H1 (cell line): Measurements from ENCODE around the gene YARS1. TPM values are rescaled to one million over a fixed set of nuclear protein-coding genes. Genes with fewer than 3 reads are reported as not detected.

ENCODE experiments used
- CTCF ChIA-PET: fragments of 300-600 bp; sonication (Branson Sonifier 250); formaldehyde crosslinking; loops from one replicate; lab custom pipeline; 2021; ENCODE audit not compliant: partially characterized antibody; lab: Charles Lee
- POLR2A ChIA-PET: fragments of 300-600 bp; sonication (Branson Sonifier 250); formaldehyde crosslinking; loops from one replicate; lab custom pipeline; 2021; ENCODE audit warnings: inconsistent platforms; ENCODE audit not compliant: partially characterized antibody; lab: Charles Lee
- DNase-seq, 2 experiments: peaks; one replicate each; pipeline versions ENCODE4 v3.0.0 to v3.0.0-alpha.2; 2010 to 2022; ENCODE audit warnings: low spot score in 2 of 2, low read depth in 1 of 2, mixed read lengths in 1 of 2
- FAIRE-seq: peaks from 2 replicates; lab custom pipeline; 2011; peaks lifted over from hg19 to GRCh38; lab: Jason Lieb, UNC
- H2AFZ ChIP-seq: 2 replicates; pipeline ENCODE4 v1.8.1; 2012; ENCODE audit warnings: low read length, inconsistent platforms
- H2AK5ac ChIP-seq: 2 replicates; pipeline ENCODE4 v1.6.1; 2013; ENCODE audit warnings: low read depth, low read length
- H2BK120ac ChIP-seq: replicated peaks from 2 replicates; pipeline ENCODE3; 2013; ENCODE audit warnings: low read depth, low read length, inconsistent platforms
- H2BK12ac ChIP-seq: 2 replicates; pipeline ENCODE4 v1.6.1; 2013; ENCODE audit warnings: low read depth, low read length
- H2BK15ac ChIP-seq: 2 replicates; pipeline ENCODE4 v1.6.1; 2013; ENCODE audit warnings: low read length
- H2BK20ac ChIP-seq: 2 replicates; pipeline ENCODE4 v1.6.1; 2013; ENCODE audit warnings: low read length
- H2BK5ac ChIP-seq: 2 replicates; pipeline ENCODE4 v1.6.1; 2013; ENCODE audit warnings: low read depth, low read length
- H3K14ac ChIP-seq: 2 replicates; pipeline ENCODE4 v1.6.1; 2013; ENCODE audit warnings: inconsistent platforms; ENCODE audit not compliant: insufficient read length
- H3K18ac ChIP-seq: 2 replicates; pipeline ENCODE4 v1.6.1; 2013; ENCODE audit warnings: low read length; ENCODE audit errors: extremely low read depth
- H3K23ac ChIP-seq: 2 replicates; pipeline ENCODE4 v1.6.1; 2013; ENCODE audit warnings: inconsistent platforms; ENCODE audit not compliant: insufficient read length
- H3K23me2 ChIP-seq: 2 replicates; pipeline ENCODE4 v1.6.1; 2013; ENCODE audit warnings: low read depth, low read length
- H3K27ac ChIP-seq: 2 replicates; pipeline ENCODE4 v1.6.1; 2011; ENCODE audit warnings: low read depth, low read length, inconsistent platforms
- H3K27me3 ChIP-seq, 4 experiments: replicated peaks in 1 of 4; 1 replicate in 1 of 4; 2 replicates in 3 of 4; pipeline versions ENCODE4 v1.6.1 to v1.8.1; 2011 to 2013; ENCODE audit warnings: low read length in 3 of 4, mild to moderate bottlenecking in 3 of 4, inconsistent platforms in 2 of 4, mixed read lengths in 2 of 4, moderate library complexity in 1 of 4; ENCODE audit not compliant: control insufficient read depth in 3 of 4, insufficient read depth in 3 of 4; ENCODE audit errors: extremely low read depth in 1 of 4
- H3K36me3 ChIP-seq, 4 experiments: 2 replicates each; pipeline versions ENCODE4 v1.6.1 to v1.8.1; 2011 to 2013; ENCODE audit warnings: mild to moderate bottlenecking in 4 of 4, low read length in 3 of 4, moderate library complexity in 2 of 4, control low read depth in 1 of 4, inconsistent platforms in 1 of 4; ENCODE audit not compliant: insufficient read depth in 4 of 4, control insufficient read depth in 2 of 4
- H3K4ac ChIP-seq: replicated peaks from 2 replicates; pipeline ENCODE3; 2013; ENCODE audit warnings: low read length, low read depth, mixed read lengths, inconsistent platforms; ENCODE audit not compliant: insufficient read length
- H3K4me1 ChIP-seq, 4 experiments: replicated peaks in 1 of 4; 1 replicate in 1 of 4; 2 replicates in 3 of 4; pipeline versions ENCODE4 v1.6.1 to v1.8.1; 2011 to 2013; ENCODE audit warnings: low read length in 3 of 4, inconsistent platforms in 2 of 4, mixed read lengths in 1 of 4; ENCODE audit not compliant: insufficient read depth in 4 of 4, control insufficient read depth in 3 of 4
- H3K4me2 ChIP-seq, 2 experiments: 2 replicates each; pipeline versions ENCODE4 v1.6.1 to v1.8.1; 2011 to 2013; ENCODE audit warnings: low read depth in 2 of 2, low read length in 2 of 2, control low read depth in 1 of 2, inconsistent platforms in 1 of 2, mild to moderate bottlenecking in 1 of 2; ENCODE audit not compliant: insufficient read depth in 1 of 2
- H3K4me3 ChIP-seq, 4 experiments: fragments of 200-600, 300-600 bp in 1 of 4; sonication (generic), shearing (Covaris generic), sonication (Bioruptor Twin) in 1 of 4; 2 replicates each; pipeline versions ENCODE4 v1.5.1 to v1.8.1; 2011 to 2016; ENCODE audit warnings: low read length in 4 of 4, low read depth in 3 of 4, control low read depth in 2 of 4, inconsistent platforms in 2 of 4, mild to moderate bottlenecking in 2 of 4, mixed read lengths in 1 of 4, moderate library complexity in 1 of 4; ENCODE audit not compliant: insufficient read depth in 2 of 4; ENCODE audit errors: extremely low read depth in 1 of 4
- H3K56ac ChIP-seq: replicated peaks from 2 replicates; pipeline ENCODE3; 2013; ENCODE audit warnings: low read depth, mild to moderate bottlenecking, mixed read lengths, low read length, inconsistent platforms; ENCODE audit not compliant: insufficient read length
- H3K79me1 ChIP-seq: 2 replicates; pipeline ENCODE4 v1.6.1; 2013; ENCODE audit warnings: low read depth, low read length, control low read depth
- H3K79me2 ChIP-seq, 2 experiments: 2 replicates each; pipeline versions ENCODE4 v1.6.1 to v1.8.1; 2012 to 2013; ENCODE audit warnings: low read length in 2 of 2, mild to moderate bottlenecking in 2 of 2, inconsistent platforms in 1 of 2; ENCODE audit not compliant: insufficient read depth in 2 of 2, control insufficient read depth in 1 of 2
- H3K9ac ChIP-seq, 4 experiments: replicated peaks in 1 of 4; 1 replicate in 1 of 4; 2 replicates in 3 of 4; pipeline versions ENCODE4 v1.6.1 to v1.8.1; 2011 to 2013; ENCODE audit warnings: low read depth in 3 of 4, low read length in 3 of 4, control low read depth in 2 of 4, mild to moderate bottlenecking in 2 of 4, moderate library complexity in 2 of 4, inconsistent platforms in 1 of 4; ENCODE audit errors: extremely low read depth in 1 of 4
- H3K9me3 ChIP-seq, 2 experiments: 2 replicates each; pipeline versions ENCODE4 v1.6.1 to v1.8.1; 2012 to 2013; ENCODE audit warnings: mild to moderate bottlenecking in 2 of 2, moderate library complexity in 2 of 2, control low read depth in 1 of 2, inconsistent platforms in 1 of 2, low read depth in 1 of 2, low read length in 1 of 2, mixed read lengths in 1 of 2; ENCODE audit not compliant: insufficient read depth in 2 of 2
- H4K20me1 ChIP-seq, 2 experiments: replicated peaks in 1 of 2; 2 replicates each; pipeline versions ENCODE3 to v1.8.1; 2011 to 2013; ENCODE audit warnings: inconsistent platforms in 2 of 2, low read length in 2 of 2, mild to moderate bottlenecking in 1 of 2; ENCODE audit not compliant: insufficient read depth in 2 of 2, control insufficient read depth in 1 of 2
- H4K5ac ChIP-seq: 2 replicates; pipeline ENCODE4 v1.6.1; 2013; ENCODE audit warnings: low read length, low read depth, mixed read lengths, inconsistent platforms; ENCODE audit not compliant: insufficient read length
- H4K8ac ChIP-seq: 2 replicates; pipeline ENCODE4 v1.8.0; 2013; ENCODE audit warnings: mild to moderate bottlenecking, moderate library complexity, low read length, inconsistent platforms; ENCODE audit not compliant: insufficient read depth; ENCODE audit errors: extremely low read depth
- H4K91ac ChIP-seq: replicated peaks from 2 replicates; pipeline ENCODE3; 2013; ENCODE audit warnings: low read length, mixed read lengths, inconsistent platforms; ENCODE audit not compliant: insufficient read length
- KDM1A ChIP-seq: fragments of 200-600, 300-600 bp; sonication (generic); IDR thresholded peaks from 2 replicates; pipeline ENCODE4 v1.7.1; 2016; ENCODE audit warnings: mild to moderate bottlenecking, low read length, borderline replicate concordance
- RBBP5 ChIP-seq: IDR thresholded peaks from 2 replicates; pipeline ENCODE4 v1.7.1; 2012; ENCODE audit warnings: low read depth, mild to moderate bottlenecking, inconsistent platforms, low read length, moderate library complexity, borderline replicate concordance
- RXRA ChIP-seq: IDR thresholded peaks from 2 replicates; pipeline ENCODE4 v1.6.1; 2011; ENCODE audit warnings: low read depth, mild to moderate bottlenecking, low read length, moderate library complexity; ENCODE audit not compliant: insufficient read depth
- SIRT6 ChIP-seq: IDR thresholded peaks from one replicate; pipeline ENCODE4 v1.7.1; 2012; ENCODE audit warnings: low read length, inconsistent platforms
- SP2 ChIP-seq: IDR thresholded peaks from 2 replicates; pipeline ENCODE4 v1.6.1; 2012; ENCODE audit warnings: mild to moderate bottlenecking, low read length, inconsistent platforms
- WGBS, 2 experiments: shearing (Covaris generic) in 1 of 2; methylation state at CpG; one replicate each; pipeline versions ENCODE4 v1.1.6 to v1.1.7; 2013 to 2015; ENCODE audit warnings: low lambda C conversion rate in 2 of 2, mixed read lengths in 2 of 2, inconsistent platforms in 1 of 2, low coverage in 1 of 2, missing lambda C conversion rate in 1 of 2; ENCODE audit not compliant: insufficient replicate concordance in 2 of 2, insufficient coverage in 1 of 2, insufficient read length in 1 of 2; ENCODE audit errors: extremely low coverage in 1 of 2, missing lambda C conversion rate in 1 of 2; 5-methylcytosine and 5-hydroxymethylcytosine counted together
- polyA plus RNA-seq, 7 experiments: library from polyadenylated mRNA; depleted of rRNA in 3 of 7; stranded (reverse) in 5 of 7; unstranded in 2 of 7; fragments of >200 nt in 5 of 7; fragments of 200-250 nt in 2 of 7; gene quantifications; 1 replicate in 5 of 7; 2 replicates in 1 of 7; 4 replicates in 1 of 7; pipeline versions ENCODE4 v1.2.1 to v1.2.3, GENCODE V29; 2011 to 2013; ENCODE audit warnings: missing spikeins in 2 of 7, mixed read lengths in 2 of 7
- total RNA-seq: library from RNA; stranded (reverse); fragmentation: NEBNext Ultra II Directional; extraction: Animal tissue kit (Norgen Biotek cat#: 25700); gene quantifications from 2 replicates; pipeline ENCODE4 v1.2.1, GENCODE V29; 2021

YARS1 gene
- total and polyA plus RNA-seq, 2 of the 8 experiments (the other 6 are each of a cell fraction or from before 2014, with no cell fraction given): 47.1 to 226 TPM

DNA sequence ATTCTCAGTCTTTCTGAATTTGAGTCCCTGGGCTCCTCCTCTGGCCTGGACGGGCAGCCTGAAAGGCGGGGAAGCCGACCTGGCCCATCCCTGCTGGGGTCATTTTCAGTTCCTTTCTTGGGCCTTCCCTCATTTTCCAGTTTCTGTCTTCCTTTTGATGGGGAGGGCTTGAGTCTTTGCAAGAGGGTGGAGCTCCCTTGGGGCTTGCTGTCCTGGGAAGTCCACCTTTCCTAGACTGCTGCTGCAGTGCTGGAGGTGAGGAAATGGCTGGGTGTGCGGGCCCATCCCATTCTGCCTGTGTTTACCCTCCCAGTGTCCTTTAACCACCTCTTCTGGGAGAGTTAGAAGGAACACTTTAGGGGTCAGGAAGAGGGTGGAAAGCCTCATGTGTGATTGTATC lies 74.2 kb downstream of the YARS1 start:
- CTCF ChIA-PET: interaction anchor here (0.6 to 2.2 kb wide), 11 partner anchors 8 to 346 kb away, joined by 3 to 15 read pairs (median 6); no protein-coding TSS in a partner anchor

More for the DNA sequence above, 74.2 kb downstream of the YARS1 start:
- WGBS, 2 experiments: 69% methylated on average over 4 of the region's 4 CpGs; no CpG with 5 or more reads in 1 of the 2 experiments
- Histone ChIP-seq H4K5ac (peak overlapping the region; percentile 18), H2AK5ac (0 out of 2 replicates have a peak overlapping the region, but pooled peaks have one; percentile 68), H3K4me3 (peak overlapping the region in 2 of 4 experiments; percentile 5 to 94; a peak in 3 of 8 replicates), H3K18ac (peak overlapping the region; percentile 98; the same call in 1 of the 2 replicates), H2BK15ac (peak overlapping the region; percentile 19; the same call in 1 of the 2 replicates), H3K9me3 (no peaks in the 10 kb centered on the region), H2BK12ac (peak overlapping the region; percentile 97), H2BK5ac (peak overlapping the region; percentile 41; the same call in 1 of the 2 replicates), H3K79me1 (peaks cover 5% of the 10 kb centered on the region; the same call in 1 of the 2 replicates), H3K4me1 (peaks cover 0 to 23% (median 17%) of the 10 kb centered on the region in 4 experiments; a peak in 6 of 7 replicates), H4K91ac (peak overlapping the region; percentile 91), H3K14ac (no peak overlapping the region), H3K56ac (no peak overlapping the region), H3K4ac (no peak overlapping the region), H3K9ac (0 out of 7 replicates have a peak overlapping the region, but pooled peaks of 1 of the 4 experiments have one; percentile 8), H3K23ac (no peak overlapping the region), H4K8ac (no peak overlapping the region), H3K79me2 (no peaks in the 10 kb centered on the region), H2BK120ac (no peak overlapping the region), H3K27ac (no peak overlapping the region), H2AFZ (no peak overlapping the region), H3K23me2 (no peaks in the 10 kb centered on the region; the same call in 1 of the 2 replicates), H3K27me3 (peaks cover 0 to 12% (median 4%) of the 10 kb centered on the region in 4 experiments; a peak in 4 of 7 replicates), H3K4me2 (peak overlapping the region; percentile 74 to 93), H2BK20ac (peak overlapping the region; percentile 73; the same call in 1 of the 2 replicates), H3K36me3 (no peaks in the 10 kb centered on the region), H4K20me1 (no peaks in the 10 kb centered on the region)
- POLR2A ChIA-PET: interaction anchor here (0.8 to 7.0 kb wide), 17 partner anchors 10 to 92 kb away, joined by 3 to 87 read pairs (median 5); partner anchors contain the start of genes RBBP4, S100PBP, YARS1 and ZBTB8OS
- FAIRE-seq: no peak
- no peak for DNase-seq
- no peak for TF ChIP-seq SIRT6
- TF ChIP-seq RXRA: no peak
- no peak for TF ChIP-seq RBBP5
- no peak for TF ChIP-seq KDM1A
- TF ChIP-seq SP2: no peak
